GM21360 (cell line): ENCODE results near the gene VSX1.

Experiments
- ATAC-seq: cut with Tn5 transposase; IDR thresholded peaks from one replicate; pipeline ENCODE4 v1.9.1; 2021; ENCODE audit warnings: mild to moderate bottlenecking, moderate library complexity; ENCODE audit not compliant: unreplicated experiment

The VSX1 gene

DNA sequence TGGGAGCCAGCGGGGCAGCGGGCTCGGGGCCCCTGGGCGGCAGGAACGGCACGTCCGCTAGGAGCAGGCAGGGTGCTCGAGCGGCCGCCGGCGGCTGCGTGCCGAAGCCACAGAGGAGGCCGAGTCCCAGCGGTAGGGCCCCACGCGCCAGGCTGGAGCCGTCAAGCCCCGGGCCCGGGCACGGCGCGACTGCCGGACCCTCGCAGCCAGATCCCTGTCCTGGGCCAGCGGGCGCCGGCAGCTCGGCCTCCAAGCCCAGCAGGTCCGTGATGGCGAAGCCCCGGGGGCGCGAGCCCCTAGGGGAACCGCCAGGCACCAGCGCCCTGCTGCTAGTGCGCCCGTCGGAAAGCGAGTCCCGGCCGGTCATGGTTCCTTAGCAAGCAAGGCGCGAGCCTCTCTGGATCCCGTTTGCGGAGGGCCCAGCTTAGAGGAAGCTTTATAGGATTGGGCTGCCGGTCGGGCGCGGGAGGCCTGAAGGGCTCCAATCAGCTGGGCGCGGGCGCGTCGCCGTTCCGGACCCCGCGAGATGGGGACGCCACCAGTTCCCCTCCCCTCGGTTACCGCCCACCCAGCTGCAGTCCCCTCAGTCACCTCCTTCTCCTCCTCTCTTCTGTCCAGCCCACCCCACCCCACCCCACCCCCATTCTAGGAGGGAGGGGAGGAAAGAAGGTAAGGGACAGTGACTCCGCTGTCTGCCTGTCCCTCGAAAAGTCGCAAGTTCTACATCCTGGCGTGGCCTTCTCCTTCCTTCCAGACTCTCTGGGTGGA lies at the start of gene VSX1:
Gene VSX1, minus strand, starts transcription at position 412 of the 768 bp plus-strand sequence. Its CDS starts 45 bp downstream, at position 367.
- no peak for ATAC-seq

DNA sequence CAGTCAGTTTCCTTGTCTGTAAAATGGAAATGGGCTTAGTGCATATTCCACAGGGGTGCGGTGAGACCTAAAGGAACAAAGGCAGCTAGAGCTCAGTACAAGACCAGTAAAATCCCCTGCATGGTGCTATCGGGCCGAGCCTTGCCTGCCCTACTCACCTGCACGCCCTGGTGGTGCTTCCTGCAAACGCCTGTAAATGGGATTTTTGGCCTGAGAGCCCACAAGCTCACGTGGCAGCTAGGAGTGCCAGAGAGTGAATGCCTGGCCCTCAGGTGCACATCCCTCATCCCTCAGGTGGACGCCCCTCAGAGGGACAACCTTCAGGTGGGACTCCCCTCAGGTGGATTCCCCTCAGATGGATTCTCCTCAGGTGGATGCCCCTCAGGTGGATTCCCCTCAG lies 48.0 kb upstream of the VSX1 start:
- ATAC-seq, result no peak

DNA sequence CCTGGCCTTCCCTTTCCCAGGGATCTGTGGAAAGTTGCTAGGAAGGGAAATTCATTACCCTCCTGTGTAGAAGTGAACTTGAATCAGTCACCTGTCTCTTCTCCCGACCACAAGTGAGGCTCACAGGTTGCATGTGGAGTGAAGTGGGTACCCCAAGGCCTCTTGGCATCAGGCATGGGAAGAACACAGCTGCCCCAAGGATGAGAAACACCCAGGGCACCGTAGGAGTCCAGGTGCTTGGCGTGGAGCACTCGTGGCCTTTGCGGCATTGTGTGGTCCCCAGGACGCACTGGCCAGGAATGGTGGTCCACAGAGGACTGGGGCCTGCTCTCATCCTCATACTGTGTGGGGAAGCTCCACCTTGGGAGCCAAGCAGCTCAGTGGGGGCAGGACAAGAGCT lies 47.5 kb upstream of the VSX1 start:
- ATAC-seq, result no peak

DNA sequence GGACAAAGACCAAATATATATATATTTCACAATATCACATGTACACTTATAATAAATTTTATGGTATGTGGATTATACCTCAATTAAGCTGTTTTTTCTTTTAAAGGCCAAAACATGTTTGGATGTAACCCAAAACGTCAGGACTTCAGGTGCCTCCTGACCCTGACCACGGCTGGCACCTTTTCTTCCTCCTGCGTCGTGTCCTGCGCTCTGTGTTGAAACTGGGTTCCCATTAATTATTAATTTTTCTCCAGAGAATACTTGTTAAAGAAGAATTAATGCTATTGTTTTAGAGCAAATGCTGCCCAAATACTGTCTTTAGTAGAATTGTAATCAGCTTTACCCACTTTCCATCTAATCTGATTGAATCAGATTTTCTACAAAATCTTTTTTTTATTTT lies 46.7 kb upstream of the VSX1 start:
- ATAC-seq, result no peak

DNA sequence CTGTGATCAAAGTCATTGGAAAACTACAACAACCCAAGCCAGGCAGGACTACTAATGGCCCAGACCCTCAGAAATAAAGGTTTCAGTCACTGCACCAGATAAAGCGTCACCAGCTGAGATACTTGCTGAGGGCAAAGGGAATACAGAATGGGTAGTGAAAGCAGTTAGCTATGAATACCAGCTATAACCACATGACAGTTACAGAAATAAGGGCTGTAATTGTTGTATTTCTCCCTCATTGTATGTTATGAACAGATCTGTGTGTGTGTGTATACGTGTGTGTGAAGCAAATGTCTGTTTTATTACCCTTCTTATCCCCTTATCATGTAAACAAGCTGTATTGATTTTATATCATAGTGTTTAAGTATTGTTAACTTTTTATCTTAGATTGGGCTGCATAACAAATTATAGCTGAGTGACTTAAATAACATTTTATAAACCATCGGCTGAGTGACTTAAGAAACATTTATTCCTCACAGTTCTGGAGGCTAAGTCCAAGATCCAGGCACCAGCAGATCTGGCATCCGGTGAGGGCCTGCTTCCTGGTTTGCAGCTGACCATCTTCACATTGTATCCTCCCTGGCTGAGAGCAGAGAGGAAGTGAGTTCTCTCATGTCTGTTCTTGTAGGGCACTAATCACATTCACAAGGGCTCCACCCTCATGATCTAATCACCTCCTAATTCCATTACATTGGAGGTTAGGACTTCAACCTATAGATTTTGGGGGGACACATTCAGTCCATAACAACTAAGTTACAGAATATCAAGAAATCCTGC lies 46.0 kb upstream of the VSX1 start:
- no peak for ATAC-seq

DNA sequence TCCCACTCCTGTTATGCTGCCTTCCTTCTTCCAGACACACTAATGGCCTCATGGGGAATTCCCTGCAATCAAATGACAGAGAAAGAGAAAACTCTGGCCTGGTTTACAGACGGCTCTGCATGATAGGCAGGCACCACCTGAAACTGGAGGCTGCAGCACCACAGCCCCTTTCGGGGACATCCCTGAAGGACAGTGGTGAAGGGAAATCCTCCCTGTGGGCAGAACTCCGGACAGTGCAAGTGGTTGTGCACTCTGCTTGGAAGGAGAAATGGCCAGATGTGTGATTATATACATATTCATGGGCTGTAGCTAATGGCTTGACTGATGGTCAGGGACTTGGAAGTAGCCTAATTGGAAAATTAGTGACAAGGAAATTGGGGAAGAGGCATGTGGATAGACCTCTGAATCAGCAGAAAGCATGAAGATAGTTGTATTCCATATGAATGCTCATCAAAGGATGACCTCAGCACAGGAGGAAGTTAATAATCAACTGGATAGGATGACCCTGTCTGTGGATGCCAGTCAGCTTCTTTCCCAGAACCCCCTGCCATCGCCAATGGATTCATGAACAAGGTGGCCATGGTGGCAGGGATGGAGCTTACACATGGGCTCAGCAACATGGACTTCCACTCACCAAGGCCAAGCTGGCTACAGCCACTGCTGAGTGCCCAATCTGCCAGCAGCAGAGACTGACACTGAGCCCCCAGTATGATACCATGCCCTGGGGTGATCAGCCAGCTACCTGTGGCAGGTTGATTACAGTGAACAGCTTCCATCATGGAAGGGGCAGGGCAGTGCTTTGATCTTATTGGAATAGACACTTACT lies 44.5 kb upstream of the VSX1 start:
- no peak for ATAC-seq

DNA sequence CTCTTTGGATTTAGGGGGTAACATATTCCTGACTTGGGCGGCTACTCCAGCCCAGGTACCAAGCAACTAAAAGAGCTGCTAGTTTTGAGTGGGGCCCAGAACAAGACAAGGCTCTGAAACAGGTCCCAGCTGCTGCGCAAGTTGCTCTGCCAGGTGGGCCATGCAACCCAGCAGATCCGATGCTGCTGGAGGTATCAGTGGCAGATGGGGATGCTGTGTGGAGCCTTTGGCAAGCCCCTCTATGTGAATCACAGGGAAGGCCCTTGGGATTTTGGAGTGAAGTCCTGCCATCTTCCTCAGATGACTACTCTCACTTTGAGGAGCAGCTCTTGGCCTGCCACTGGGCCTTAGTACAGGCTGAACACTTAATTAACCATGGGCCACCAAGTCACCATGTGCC lies 43.7 kb upstream of the VSX1 start:
- ATAC-seq, result no peak

DNA sequence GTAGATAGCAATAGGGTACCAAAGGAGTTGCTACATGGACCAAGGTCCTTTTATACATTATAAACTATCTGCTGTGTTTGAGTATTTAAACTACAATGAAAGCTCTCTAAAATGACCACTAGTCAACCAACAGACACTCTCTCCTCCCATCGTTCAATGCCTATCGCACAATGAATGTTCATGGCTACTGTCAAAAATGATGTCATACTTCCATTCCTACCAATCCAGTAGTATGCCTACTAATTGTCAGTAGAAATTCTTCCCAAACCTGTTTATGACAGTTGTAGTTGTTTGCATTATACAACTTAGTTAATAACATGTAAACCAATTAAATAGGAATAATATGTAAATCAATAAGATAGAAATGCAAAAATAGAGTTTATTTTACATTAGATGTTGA lies 39.0 kb upstream of the VSX1 start:
- no peak for ATAC-seq

DNA sequence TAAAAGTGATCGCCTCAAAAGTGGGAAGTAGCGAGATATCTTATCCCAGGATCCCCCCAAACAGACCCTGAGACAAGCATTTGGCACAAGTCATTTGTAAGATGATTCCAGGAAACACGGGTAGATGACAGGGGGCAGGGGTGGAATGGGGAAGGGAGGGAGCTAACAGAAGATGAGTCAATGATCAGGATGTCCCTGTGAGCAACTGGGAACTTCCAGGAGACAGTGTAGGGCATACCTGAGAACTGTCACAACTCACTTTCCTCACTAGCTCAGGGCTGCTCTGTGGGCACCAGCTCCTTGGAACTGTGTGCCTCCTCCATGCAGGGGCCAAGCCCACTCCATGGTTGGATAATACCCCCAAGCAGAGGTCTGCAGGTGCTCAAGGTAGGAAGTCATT lies 38.5 kb upstream of the VSX1 start:
- ATAC-seq, result no peak

DNA sequence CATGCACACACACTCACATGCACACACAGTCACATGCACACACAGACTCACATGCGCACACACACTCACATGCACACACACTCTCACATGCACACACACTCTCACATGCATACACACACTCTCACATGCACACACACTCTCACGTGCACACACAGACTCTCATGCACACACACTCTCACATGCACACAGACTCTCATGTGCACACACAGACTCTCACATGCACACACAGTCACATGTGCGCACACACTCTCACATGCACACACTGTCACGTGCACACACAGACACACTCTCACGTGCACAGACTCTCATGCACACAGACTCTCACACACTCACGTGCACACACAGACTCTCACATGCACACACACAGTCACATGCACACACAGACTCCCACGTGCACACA lies 36.6 kb upstream of the VSX1 start:
- no peak for ATAC-seq

DNA sequence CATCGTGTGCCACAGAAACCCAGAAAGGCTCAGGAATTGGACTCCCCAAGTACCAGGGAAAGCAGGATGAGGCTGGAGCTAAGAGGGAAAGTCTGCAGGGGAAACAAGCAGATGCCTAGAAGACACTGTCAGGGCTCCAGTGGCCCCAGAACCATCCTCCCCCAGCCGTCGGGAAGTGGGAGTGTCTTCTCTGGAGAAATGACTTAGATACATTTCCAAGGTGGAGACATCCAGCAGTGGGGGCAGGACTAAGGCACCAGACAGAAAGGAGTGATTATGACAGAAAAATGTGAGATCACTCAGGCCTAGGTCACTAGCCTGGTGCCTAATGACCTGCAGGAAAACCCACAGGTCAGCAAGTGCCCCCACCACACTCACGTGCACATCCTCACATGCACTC lies 36.0 kb upstream of the VSX1 start:
- no peak for ATAC-seq

DNA sequence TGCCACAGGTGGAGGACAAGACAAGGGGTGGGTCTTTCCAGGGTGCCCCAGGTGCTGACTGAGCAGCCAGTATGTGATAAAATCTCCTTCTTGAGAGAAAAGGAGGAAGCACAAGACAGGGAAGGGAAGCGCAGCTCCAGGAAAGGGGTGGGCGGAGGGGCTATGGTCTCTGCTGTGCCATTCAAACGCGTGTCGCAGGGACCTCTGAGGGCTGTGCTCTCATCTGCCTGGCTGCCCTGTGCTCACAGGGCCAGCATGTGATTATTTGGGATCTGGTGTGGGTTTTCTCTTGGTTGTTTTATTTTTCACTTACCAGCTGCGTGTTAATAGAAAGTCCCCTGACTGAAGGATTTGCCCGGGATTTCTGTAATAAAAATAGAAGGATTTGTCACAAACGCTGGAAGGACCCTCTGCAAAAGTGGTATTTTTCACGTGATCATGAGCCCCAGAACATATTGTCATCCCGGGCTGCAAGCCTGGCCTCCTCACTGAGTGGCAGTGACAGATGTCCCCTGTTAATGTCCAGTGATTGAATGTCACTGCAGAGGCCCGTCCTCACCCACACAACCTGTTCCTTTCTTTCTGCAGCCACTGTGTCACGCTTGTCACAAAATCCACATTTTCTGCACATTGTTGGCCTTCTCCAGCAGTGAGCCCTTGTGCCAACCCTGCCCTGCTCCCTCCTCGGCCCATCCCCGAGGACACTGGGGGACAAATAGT lies 35.0 kb upstream of the VSX1 start:
- no peak for ATAC-seq

DNA sequence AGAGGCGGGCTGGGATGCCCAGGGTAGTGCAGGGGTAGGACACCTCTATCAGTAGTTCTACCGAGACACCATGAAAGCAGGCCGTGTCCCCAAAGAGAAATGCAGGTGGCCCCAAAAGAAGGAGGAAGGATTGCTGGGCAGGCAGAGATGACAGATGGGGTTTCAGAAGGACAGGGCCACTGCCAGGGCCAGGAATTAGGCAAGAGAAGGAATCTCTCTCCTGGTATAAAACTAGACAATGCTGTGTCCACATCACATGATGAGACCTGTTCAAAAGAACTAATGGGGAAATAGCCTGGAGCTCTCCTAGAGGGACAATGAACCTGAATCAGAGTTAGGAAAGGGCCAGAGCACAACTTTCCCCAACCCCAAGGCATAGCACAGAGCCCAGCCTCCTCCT lies 21.6 kb upstream of the VSX1 start:
- no peak for ATAC-seq

DNA sequence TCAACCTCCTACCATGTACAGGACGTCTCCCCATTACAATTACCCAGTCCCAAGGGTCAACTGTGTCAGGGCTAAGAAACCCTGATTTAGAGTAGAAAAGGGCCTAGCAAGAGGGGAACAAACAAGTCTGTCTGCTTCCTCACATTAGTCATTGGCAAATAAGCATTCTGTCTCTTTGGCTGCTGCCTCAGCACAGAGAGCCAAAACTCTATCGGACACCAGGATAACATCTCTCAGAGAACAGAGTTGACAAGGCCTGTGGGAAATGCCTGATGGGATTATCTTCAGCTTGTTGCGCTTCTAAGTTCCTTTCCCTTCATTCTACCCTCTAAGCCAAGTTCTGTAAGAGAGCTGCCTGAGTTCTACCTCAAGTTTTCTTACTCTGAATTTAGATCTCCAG lies 19.0 kb upstream of the VSX1 start:
- no peak for ATAC-seq

DNA sequence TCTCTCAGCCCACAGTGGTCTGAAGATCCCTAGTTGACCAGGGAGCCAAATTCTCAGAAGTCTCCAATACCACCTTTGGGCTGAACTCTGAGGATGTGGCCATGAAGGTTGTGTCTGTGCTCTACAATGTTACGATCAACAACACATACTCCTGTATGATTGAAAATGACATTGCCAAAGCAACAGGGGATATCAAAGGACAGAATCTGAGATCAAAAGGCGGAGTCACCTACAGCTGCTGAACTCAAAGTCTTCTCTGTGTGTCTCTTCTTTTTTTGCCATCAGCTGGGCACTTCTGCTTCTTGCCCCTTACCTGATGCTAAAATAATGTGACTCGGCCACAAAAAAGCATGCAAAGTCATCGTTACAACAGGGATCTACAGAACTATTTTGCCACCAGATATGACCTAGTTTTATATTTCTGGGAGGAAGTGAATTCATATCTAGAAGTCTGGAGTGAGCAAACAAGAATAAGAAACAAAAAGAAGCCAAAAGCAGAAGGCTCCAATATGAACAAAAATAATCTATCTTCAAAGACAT lies 17.7 kb upstream of the VSX1 start:
- no peak for ATAC-seq

DNA sequence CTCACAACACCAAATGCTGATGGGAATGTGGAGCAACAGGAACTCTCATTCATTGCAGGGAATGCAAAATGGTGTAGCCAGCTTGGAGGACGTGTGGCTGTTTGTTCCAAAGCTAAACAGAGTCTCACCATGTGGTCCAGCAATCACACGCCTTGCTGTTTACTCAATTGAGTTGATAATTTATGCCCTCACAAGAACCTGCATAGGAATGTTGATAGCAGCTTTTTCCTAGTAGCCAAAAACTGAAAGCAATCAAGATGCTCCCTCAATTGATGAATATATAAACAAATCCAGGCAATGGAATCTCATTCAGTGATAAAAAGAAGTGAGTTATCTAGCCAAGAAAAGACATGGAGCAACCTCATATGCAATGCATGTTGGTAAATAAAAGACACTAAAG lies 15.6 kb upstream of the VSX1 start:
- ATAC-seq, result no peak

DNA sequence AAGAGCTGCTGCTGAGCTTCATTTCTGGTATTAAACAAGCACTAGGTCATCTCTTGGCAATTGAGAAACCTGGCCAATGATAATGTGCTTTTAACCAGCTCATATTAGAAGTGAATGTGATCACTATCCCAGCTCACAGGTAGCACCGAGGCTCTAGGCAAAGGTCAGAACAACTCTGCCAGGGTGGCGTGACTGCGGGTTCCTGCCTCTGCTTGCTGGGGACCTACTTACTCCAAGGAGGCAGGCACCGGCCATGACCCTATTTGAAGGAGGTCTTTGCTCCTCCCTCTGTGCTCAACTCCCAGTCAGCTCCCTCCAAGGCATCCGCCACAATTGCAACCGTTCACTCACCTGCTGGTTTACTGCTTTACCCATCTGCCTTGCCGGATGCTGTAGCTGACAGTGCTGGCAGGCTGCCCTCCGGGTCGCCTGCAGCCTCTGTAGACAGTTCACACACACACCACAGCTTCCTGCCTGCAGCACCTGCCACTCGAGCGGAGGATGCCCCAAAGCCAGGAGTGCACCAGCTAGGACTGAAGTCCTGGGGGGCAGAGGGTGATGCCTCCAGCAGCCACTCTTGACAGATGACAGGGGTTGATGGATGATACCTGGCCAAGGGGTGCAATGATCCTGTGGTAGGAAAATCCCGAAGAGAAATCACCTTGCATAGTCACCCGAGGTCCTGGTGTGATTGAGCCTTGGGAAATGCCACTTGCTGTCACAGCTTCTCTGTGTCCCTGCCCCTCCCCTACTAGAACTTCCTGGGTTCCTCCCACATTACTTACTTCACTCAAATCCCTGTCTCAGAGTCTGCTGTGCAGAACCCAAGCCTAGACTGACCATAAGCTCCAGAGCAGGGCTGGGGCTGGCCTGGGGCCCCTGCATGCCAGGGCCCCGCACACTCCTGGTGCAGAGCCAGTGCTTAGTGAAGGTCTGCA lies 8.8 kb upstream of the VSX1 start:
- ATAC-seq, result peak; percentile 44

DNA sequence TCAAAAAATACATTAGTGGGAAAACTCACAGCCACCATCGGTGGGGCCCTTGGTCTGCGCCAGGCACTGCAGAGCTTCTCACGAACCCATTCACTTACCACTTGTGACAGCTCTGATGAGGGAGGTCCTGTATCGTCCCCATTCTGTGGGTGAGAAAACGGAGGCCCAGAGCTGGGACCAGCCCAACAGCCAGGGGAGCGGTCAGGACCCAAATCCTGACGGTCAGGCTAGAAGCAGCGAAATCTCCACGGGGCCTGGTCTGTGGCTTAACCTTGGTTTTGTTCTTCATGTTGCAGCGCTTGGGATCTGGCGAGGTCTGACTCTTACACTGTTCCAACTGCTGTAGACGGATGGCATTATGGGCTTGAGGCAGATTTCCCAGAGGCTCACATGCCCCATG lies 7.7 kb upstream of the VSX1 start:
- ATAC-seq, result no peak

DNA sequence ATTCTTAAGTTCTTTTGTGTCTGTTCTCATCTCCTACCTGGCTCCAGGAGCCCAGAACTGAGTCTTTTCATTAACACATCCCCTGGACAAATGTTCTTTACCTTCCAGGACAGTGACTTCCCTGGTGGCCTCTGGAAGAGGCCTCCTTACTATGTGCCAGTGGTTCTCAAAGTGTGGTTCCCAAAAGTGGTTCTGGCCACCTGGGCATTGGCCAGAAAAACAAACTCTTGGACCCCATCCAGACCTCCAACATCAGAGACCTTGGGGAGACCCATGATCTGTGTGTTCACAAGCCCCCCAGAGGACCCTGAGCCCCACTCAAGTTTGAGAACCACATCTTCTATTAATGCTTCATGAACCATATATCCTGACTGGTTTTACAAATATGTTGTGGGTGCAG lies 7.2 kb upstream of the VSX1 start:
- no peak for ATAC-seq

DNA sequence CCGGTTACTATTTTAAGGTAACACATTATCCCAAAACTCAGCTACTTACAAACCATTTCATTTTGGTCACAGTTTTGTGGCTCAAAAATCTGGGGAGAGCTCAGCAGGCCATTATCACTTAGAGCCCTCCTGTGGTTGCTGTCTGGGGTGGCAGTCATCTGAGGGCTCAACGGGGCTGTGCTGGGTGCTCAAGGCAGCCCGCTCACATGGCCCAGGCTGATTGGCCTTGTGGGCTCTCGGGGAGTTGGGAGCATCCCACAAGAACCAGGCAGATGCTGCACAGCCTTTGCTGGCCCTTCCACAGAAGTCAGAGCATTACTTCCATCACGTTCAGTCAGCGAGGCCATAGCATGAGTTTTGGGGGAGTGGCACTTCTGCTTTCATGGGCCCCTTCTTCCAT lies 6.3 kb upstream of the VSX1 start:
- ATAC-seq, result no peak
